CD4-positive, alpha-beta memory T cell (primary cell): Measurements from ENCODE around the gene C6orf15. TPM values are rescaled to one million over a fixed set of nuclear protein-coding genes. Genes with fewer than 3 reads are reported as not detected.
A peak's percentile ranks its signal among the peaks of the same experiment; 100 is the strongest.

Source experiments
- CTCF ChIA-PET: fragments of 350-600 bp; sonication (Branson Sonifier 250); formaldehyde crosslinking; loops from one replicate; lab custom pipeline; 2021; ENCODE audit warnings: inconsistent platforms; ENCODE audit not compliant: partially characterized antibody; lab: Charles Lee
- POLR2A ChIA-PET: fragments of 350-600 bp; sonication (Branson Sonifier 250); formaldehyde crosslinking; loops from one replicate; lab custom pipeline; 2021; ENCODE audit not compliant: partially characterized antibody; lab: Charles Lee
- DNase-seq, 5 donors: peaks; one replicate each; pipeline versions ENCODE4 v3.0.0 to v3.0.0-alpha.2; 2020 to 2022; ENCODE audit warnings: mixed read lengths in 1 of 5
- H3K27ac ChIP-seq: one replicate; pipeline ENCODE4 v1.7.0; 2013; ENCODE audit warnings: low read depth, low read length
- H3K27me3 ChIP-seq: 2 replicates; pipeline ENCODE4 v1.7.0; 2013; ENCODE audit warnings: mild to moderate bottlenecking, low read length, moderate library complexity; ENCODE audit not compliant: insufficient read depth
- H3K36me3 ChIP-seq: 2 replicates; pipeline ENCODE4 v1.7.0; 2013; ENCODE audit warnings: mild to moderate bottlenecking, low read length, moderate library complexity; ENCODE audit not compliant: insufficient read depth
- H3K4me1 ChIP-seq: 2 replicates; pipeline ENCODE4 v1.7.0; 2013; ENCODE audit warnings: mild to moderate bottlenecking, low read length, moderate library complexity; ENCODE audit not compliant: insufficient read depth
- H3K4me3 ChIP-seq, 2 donors: one replicate each; pipeline ENCODE4 v1.7.0; 2013; ENCODE audit warnings: low read length in 2 of 2, mild to moderate bottlenecking in 1 of 2
- H3K9me3 ChIP-seq, 2 donors: one replicate each; pipeline ENCODE4 v1.7.0; 2013; ENCODE audit warnings: low read length in 2 of 2, control low read depth in 1 of 2; ENCODE audit not compliant: control insufficient read depth in 1 of 2
- H3K27ac Mint-ChIP-seq, 7 donors: one replicate each; pipeline ENCODE4 v1.8.0; 2020 to 2021; ENCODE audit warnings: mixed read lengths in 7 of 7, mild to moderate bottlenecking in 6 of 7, inconsistent platforms in 3 of 7, moderate library complexity in 3 of 7
- H3K27me3 Mint-ChIP-seq, 2 donors: one replicate each; pipeline ENCODE4 v1.8.0; 2020 to 2021; ENCODE audit warnings: mixed read lengths in 2 of 2
- H3K36me3 Mint-ChIP-seq, 2 donors: one replicate each; pipeline ENCODE4 v1.8.0; 2020 to 2021; ENCODE audit warnings: mixed read lengths in 2 of 2, inconsistent platforms in 1 of 2, mild to moderate bottlenecking in 1 of 2
- H3K4me1 Mint-ChIP-seq, 4 donors: one replicate each; pipeline ENCODE4 v1.8.0; 2020 to 2021; ENCODE audit warnings: mixed read lengths in 4 of 4, mild to moderate bottlenecking in 1 of 4
- H3K4me3 Mint-ChIP-seq, 8 donors: one replicate each; pipeline ENCODE4 v1.8.0; 2020 to 2021; ENCODE audit warnings: mixed read lengths in 8 of 8, mild to moderate bottlenecking in 7 of 8, moderate library complexity in 6 of 8, inconsistent platforms in 3 of 8
- H3K9me3 Mint-ChIP-seq, 8 donors: one replicate each; pipeline ENCODE4 v1.8.0; 2020 to 2021; ENCODE audit warnings: mixed read lengths in 8 of 8, mild to moderate bottlenecking in 5 of 8, inconsistent platforms in 3 of 8, moderate library complexity in 1 of 8
- intact Hi-C: fragments of 100-400 bp; cut with micrococcal nuclease; formaldehyde crosslinking; loops from one replicate; pipeline ENCODE4 v1.15.1; 2023
- polyA plus RNA-seq, 2 donors: library from polyadenylated mRNA; unstranded; fragments of 300-500 nt; fragmentation: Illumina TruSeq; gene quantifications; one replicate each; pipeline ENCODE4 v1.2.3, GENCODE V29; 2021
- total RNA-seq, 2 experiments: library from RNA; stranded (reverse); gene quantifications; one replicate each; pipeline ENCODE4 v1.2.3, GENCODE V29; 2021

The C6orf15 gene
- total RNA-seq (not detected), polyA plus RNA-seq (not detected)

DNA sequence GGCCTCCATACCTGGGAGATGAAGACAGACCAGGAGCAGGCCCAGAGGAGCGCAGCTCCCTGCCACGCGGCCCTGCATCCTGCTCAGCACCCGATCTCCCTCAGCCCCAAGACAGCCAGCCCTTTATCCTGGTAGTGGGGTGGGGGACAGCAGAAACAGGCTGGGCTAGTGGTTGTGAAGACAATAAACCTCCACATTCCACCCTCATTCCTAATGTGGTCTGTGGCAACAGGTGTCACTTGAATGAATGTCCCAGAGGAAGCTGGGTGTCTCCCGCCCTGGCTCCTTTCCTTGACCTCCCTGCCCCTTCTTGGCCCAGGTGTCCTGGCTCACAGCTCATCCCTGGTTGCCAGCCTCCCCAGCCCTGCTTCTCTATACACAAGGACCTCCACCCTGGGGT, at the start of gene C6orf15:
TSS of gene C6orf15 (minus strand) at position 98 of the 400 bp plus-strand sequence. CDS start at position 78, 20 bp downstream.
- ChIA-PET CTCF (interaction anchor here (0.6 to 7.5 kb wide), 6 partner anchors 10 to 684 kb away, joined by 3 to 62 read pairs (median 9); no protein-coding TSS in a partner anchor), POLR2A (no interaction called here)
- H3K36me3 Mint-ChIP-seq, result no peaks in the 10 kb centered on the region
- Histone ChIP-seq H3K27me3 (no peaks in the 10 kb centered on the region), H3K4me3 (no peak within 1 kb of the TSS), H3K9me3 (no peaks in the 10 kb centered on the region), H3K36me3 (no peaks in the 10 kb centered on the region), H3K4me1 (peaks cover 5% of the 10 kb centered on the region), H3K27ac (no peak within 1 kb of the TSS)
- peaks cover 0 to 5% (median 0%) of the 10 kb centered on the region in 8 donors for H3K9me3 Mint-ChIP-seq
- H3K4me3 Mint-ChIP-seq, result no peak within 1 kb of the TSS
- peaks cover 2 to 8% (median 5%) of the 10 kb centered on the region in 4 donors for H3K4me1 Mint-ChIP-seq
- peaks cover 9 to 11% of the 10 kb centered on the region in 2 donors for H3K27me3 Mint-ChIP-seq
- peak within 1 kb of the TSS in 3 of 7 donors; percentile 50 to 84 (median 57) for H3K27ac Mint-ChIP-seq
- no peak for DNase-seq
- intact Hi-C loops, result no loop called here

DNA sequence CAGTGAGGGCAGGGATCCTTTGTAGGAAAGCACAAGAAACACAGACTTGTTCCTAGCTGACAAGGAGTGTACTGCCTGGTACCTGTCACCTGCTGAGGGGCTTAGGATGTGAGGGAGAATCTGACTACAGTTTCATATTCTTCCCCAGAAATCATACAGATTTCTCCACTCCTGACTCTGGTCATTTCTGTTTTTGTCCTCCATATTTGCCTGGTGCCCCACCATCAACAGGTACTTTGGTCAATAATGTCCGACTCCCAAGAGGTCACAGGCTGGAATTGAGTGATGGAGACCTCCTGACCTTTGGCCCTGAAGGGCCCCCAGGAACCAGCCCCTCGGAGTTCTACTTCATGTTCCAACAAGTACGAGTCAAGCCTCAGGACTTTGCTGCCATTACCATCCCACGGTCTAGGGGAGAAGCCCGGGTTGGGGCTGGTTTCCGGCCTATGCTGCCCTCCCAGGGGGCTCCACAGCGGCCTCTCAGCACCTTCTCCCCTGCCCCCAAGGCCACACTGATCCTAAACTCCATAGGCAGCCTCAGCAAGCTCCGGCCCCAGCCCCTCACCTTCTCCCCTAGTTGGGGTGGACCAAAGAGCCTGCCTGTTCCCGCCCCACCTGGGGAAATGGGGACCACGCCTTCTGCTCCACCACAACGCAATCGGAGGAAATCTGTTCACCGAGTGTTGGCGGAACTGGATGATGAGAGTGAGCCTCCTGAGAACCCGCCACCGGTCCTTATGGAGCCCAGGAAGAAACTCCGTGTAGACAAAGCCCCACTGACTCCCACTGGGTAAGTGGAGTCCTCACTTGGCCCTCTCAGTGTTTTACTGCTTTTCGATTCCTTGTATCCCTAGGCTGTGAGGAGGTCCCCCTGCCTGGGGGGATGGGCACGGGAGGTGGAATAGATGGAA, 49.1 kb upstream of the C6orf15 start:
- peaks cover 18 to 34% (median 26%) of the 10 kb centered on the region in 4 donors for H3K4me1 Mint-ChIP-seq
- CTCF ChIA-PET, result no interaction called here

DNA sequence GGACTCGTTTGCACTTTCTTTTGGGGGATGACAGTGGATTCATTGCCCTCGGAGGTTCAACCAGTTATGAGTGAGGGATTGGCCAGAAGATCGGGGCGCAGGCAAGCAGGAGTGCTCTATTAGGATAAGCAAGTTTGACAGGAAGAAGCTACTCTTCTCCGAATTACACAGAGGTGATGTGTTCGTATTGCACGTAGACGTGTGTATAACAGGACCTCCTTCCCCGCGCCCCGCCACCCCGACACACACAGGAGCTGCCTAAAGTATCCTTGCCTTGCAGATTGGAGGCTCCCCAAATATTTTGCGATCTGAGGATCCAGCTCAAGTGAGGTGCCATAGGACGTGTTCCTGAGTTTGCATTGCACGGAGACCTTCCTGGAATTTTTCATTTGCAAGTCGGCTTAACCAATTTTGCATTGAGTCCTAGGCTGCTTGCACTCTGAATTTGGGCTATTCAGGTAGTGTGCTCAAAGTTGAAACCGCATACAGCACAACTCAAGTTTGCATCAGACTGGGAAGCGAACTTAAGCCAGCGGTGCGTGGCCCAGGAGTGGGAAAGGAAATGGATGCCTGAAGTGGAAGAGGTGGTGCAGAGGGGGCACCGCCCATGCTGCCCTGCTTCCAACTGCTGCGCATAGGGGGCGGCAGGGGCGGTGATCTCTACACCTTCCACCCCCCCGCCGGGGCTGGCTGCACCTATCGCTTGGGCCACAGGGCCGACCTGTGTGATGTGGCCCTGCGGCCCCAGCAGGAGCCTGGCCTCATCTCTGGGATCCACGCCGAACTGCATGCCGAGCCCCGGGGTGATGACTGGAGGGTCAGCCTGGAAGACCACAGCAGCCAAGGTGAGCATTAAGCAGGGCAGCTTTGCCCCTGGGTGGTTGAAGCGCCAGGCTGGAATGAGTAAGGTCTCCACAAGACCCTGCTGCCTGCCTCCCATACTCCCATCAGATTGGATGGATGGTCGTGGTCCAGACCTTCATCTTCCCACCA, 46.8 kb upstream of the C6orf15 start:
- Mint-ChIP-seq H3K27me3 (no peaks in the 10 kb centered on the region), H3K4me1 (peaks cover 14 to 34% (median 24%) of the 10 kb centered on the region in 4 donors), H3K36me3 (peaks cover 7 to 9% of the 10 kb centered on the region in 2 donors), H3K9me3 (no peaks in the 10 kb centered on the region), H3K4me3 (peak overlapping the region; percentile 87 to 95 (median 90)), H3K27ac (peak overlapping the region; percentile 75 to 95 (median 93))
- peak overlapping the region; percentile 59 to 70 for H3K4me3 ChIP-seq
- no peaks in the 10 kb centered on the region for H3K27me3 ChIP-seq
- peaks cover 22% of the 10 kb centered on the region for H3K4me1 ChIP-seq
- peak in 4 of 5 donors; percentile 8 to 26 (median 20) for DNase-seq
- intact Hi-C loops, result loop anchor here (1.0 to 2.0 kb wide), 6 partner anchors 21 to 542 kb away; partner anchors contain the start of genes HLA-B, MRPS18B and PPP1R10
- no peaks in the 10 kb centered on the region for H3K9me3 ChIP-seq
- POLR2A ChIA-PET, result interaction anchor here (0.7 to 4.0 kb wide), 12 partner anchors 18 to 461 kb away, joined by 3 to 34 read pairs (median 4); no protein-coding TSS in a partner anchor
- CTCF ChIA-PET, result interaction anchor here (0.6 to 2.6 kb wide), 11 partner anchors 10 to 283 kb away, joined by 3 to 13 read pairs (median 4); no protein-coding TSS in a partner anchor
- peak overlapping the region; percentile 69 for H3K27ac ChIP-seq
- no peaks in the 10 kb centered on the region for H3K36me3 ChIP-seq

More for the DNA sequence above, 49.1 kb upstream of the C6orf15 start:
- peak overlapping the region in 2 of 7 donors; percentile 9 to 43 for H3K27ac Mint-ChIP-seq
- Histone ChIP-seq H3K36me3 (no peaks in the 10 kb centered on the region), H3K27ac (no peak overlapping the region), H3K4me3 (no peak overlapping the region), H3K9me3 (no peaks in the 10 kb centered on the region), H3K27me3 (no peaks in the 10 kb centered on the region), H3K4me1 (peaks cover 22% of the 10 kb centered on the region)
- no peaks in the 10 kb centered on the region for H3K9me3 Mint-ChIP-seq
- peaks cover 0 to 5% of the 10 kb centered on the region in 2 donors for H3K36me3 Mint-ChIP-seq
- intact Hi-C loops, result no loop called here
- H3K4me3 Mint-ChIP-seq, result peak overlapping the region in 1 of 8 donors; percentile 43
- H3K27me3 Mint-ChIP-seq, result no peaks in the 10 kb centered on the region
- DNase-seq, result no peak
- POLR2A ChIA-PET, result no interaction called here

DNA sequence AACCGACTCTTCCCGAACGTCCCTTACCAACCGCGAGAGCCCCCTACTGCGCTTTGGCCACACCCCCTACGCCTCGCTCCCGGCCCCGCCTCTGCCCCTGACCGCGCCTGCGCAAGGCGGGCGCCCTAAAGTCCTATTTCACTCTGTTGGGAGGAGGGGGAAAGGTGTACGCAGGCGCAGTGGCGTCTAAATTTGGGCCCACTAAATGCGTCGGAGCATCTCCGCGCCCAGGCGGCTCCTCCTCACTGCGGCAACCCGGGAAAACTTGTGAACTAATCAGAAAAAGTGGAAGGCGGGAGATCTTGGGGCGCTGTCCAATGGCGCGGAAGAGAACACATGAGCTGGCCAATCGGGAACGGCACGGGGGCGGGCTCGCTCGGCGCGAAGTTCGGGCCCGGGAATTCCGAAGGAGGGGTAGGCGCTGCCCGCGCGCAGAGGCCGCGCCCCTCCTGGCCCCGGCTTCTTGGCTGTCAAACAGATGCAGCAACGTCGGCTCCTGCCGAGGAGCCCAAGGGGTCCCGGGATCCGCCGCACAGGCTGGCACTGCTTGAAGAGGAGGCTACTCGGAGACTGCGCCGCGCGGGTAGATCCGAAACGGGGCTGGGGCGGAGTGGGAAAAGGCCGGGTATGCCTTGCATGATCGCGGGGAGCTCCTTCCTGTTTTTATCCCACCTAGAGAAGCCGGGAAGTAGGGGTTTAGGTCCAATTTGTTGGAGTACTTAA, 45.9 kb upstream of the C6orf15 start, which contains the start of gene TCF19:
TSS of gene TCF19 (plus strand) at position 450 of the 723 bp plus-strand sequence. CDS start 881 bp downstream, outside the sequence.
- H3K36me3 ChIP-seq, result no peaks in the 10 kb centered on the region
- peaks cover 22% of the 10 kb centered on the region for H3K4me1 ChIP-seq
- H3K27me3 ChIP-seq, result no peaks in the 10 kb centered on the region
- H3K27me3 Mint-ChIP-seq, result no peaks in the 10 kb centered on the region
- peak within 1 kb of the TSS; percentile 69 for H3K27ac ChIP-seq
- H3K36me3 Mint-ChIP-seq, result peaks cover 7 to 9% of the 10 kb centered on the region in 2 donors
- H3K9me3 Mint-ChIP-seq, result no peaks in the 10 kb centered on the region
- peak within 1 kb of the TSS; percentile 75 to 95 (median 93) for H3K27ac Mint-ChIP-seq
- peak within 1 kb of the TSS; percentile 59 to 70 for H3K4me3 ChIP-seq
- POLR2A ChIA-PET, result interaction anchor here (0.6 to 4.0 kb wide), 13 partner anchors 17 to 832 kb away, joined by 3 to 34 read pairs (median 4); partner anchors contain the start of gene TRIM39
- intact Hi-C loops, result loop anchor here (1.0 to 2.0 kb wide), 6 partner anchors 21 to 542 kb away; partner anchors contain the start of genes HLA-B, MRPS18B and PPP1R10
- CTCF ChIA-PET, result interaction anchor here (0.6 to 2.6 kb wide), 9 partner anchors 9 to 242 kb away, joined by 3 to 13 read pairs (median 5); no protein-coding TSS in a partner anchor
- H3K9me3 ChIP-seq, result no peaks in the 10 kb centered on the region
- peak; percentile 98 to 99 (median 98) for DNase-seq
- peaks cover 14 to 34% (median 24%) of the 10 kb centered on the region in 4 donors for H3K4me1 Mint-ChIP-seq
- peak within 1 kb of the TSS; percentile 87 to 95 (median 90) for H3K4me3 Mint-ChIP-seq

DNA sequence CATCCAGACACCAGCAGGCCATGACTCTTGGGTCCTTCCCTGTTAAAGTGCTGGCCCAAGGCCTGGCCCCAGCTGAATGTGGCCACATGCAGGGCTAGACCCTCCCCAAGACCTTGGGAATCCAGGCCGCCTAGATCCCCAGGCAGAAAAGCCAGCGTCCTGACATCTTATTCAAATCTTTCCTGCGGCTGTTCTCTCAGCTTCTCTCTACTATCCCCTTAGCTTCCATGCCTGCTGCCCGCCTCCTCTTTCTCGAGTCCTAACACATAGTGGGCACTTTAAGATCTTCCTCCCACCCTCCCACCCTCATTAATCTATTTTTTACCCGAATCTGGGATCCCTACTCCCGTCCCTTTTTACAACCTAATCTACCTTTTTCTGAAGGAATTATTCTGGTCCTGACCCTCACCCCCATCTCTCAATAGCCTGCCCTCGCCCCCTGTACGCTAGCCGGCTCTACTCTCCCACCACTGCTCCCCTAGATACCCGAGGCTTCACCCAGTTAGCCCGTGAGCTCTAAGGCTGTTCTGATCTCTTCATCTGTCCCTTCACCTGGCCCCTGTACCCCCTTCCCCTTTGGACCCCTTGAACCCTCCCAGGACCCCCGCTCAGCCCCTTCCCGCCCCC, 45.3 kb upstream of the C6orf15 start, which contains the start of gene CCHCR1:
TSS of gene CCHCR1 (minus strand) at position 290 of the 627 bp plus-strand sequence. CDS start at position 88, 202 bp downstream.
- no peaks in the 10 kb centered on the region for H3K27me3 ChIP-seq
- H3K4me1 ChIP-seq, result peaks cover 22% of the 10 kb centered on the region
- ChIA-PET POLR2A (interaction anchor here (0.6 to 4.0 kb wide), 9 partner anchors 23 to 831 kb away, joined by 3 to 34 read pairs (median 3); partner anchors contain the start of gene TRIM39), CTCF (interaction anchor here (0.6 to 1.7 kb wide), 6 partner anchors 8 to 241 kb away, joined by 3 to 7 read pairs (median 4); no protein-coding TSS in a partner anchor)
- no peak for DNase-seq
- peak within 1 kb of the TSS; percentile 87 to 95 (median 90) for H3K4me3 Mint-ChIP-seq
- no peaks in the 10 kb centered on the region for H3K36me3 ChIP-seq
- no peaks in the 10 kb centered on the region for H3K9me3 Mint-ChIP-seq
- H3K27ac ChIP-seq, result peak within 1 kb of the TSS; percentile 69
- H3K9me3 ChIP-seq, result no peaks in the 10 kb centered on the region
- no peaks in the 10 kb centered on the region for H3K27me3 Mint-ChIP-seq
- H3K36me3 Mint-ChIP-seq, result peaks cover 7 to 11% of the 10 kb centered on the region in 2 donors
- peak within 1 kb of the TSS; percentile 75 to 95 (median 93) for H3K27ac Mint-ChIP-seq
- H3K4me3 ChIP-seq, result peak within 1 kb of the TSS; percentile 59 to 70
- intact Hi-C loops, result loop anchor here (1.0 to 2.0 kb wide), 6 partner anchors 20 to 541 kb away; partner anchors contain the start of genes HLA-B, MRPS18B and PPP1R10
- H3K4me1 Mint-ChIP-seq, result peaks cover 13 to 34% (median 23%) of the 10 kb centered on the region in 4 donors
